B cell (primary cell): Measurements from ENCODE around the gene ADGRD1. TPM values are rescaled to one million over a fixed set of nuclear protein-coding genes. Genes with fewer than 3 reads are reported as not detected.

Source experiments
- ATAC-seq: fragments of 200-7000 bp; cut with Tn5 transposase; one replicate; pipeline ENCODE4 v1.10.0; 2021; ENCODE audit warnings: low read depth, mild to moderate bottlenecking, moderate number of reproducible peaks, moderate library complexity
- CTCF ChIA-PET: fragments of 350-600 bp; sonication (Branson Sonifier 250); formaldehyde crosslinking; loops from one replicate; lab custom pipeline; 2021; ENCODE audit warnings: antibody characterized with exemption, inconsistent platforms; lab: Charles Lee
- POLR2A ChIA-PET: fragments of 350-600 bp; sonication (Branson Sonifier 250); formaldehyde crosslinking; loops from one replicate; lab custom pipeline; 2021; ENCODE audit warnings: antibody characterized with exemption; lab: Charles Lee
- DNase-seq: peaks from one replicate; pipeline ENCODE4 v3.0.0; 2013
- H2AFZ ChIP-seq: 2 replicates; pipeline ENCODE4 v1.6.1; 2012; ENCODE audit warnings: mild to moderate bottlenecking, low read depth, low read length; ENCODE audit not compliant: insufficient read depth, poor library complexity, severe bottlenecking
- H3K27ac ChIP-seq, 2 donors: 1 replicate in 1 of 2; 2 replicates in 1 of 2; pipeline ENCODE4 v1.5.1; 2012 to 2013; ENCODE audit warnings: low read length in 2 of 2, mild to moderate bottlenecking in 2 of 2, moderate library complexity in 1 of 2
- H3K27me3 ChIP-seq, 4 experiments: fragments of 200-600 bp in 1 of 4; sonication (generic) in 1 of 4; replicated peaks in 1 of 4; 1 replicate in 2 of 4; 2 replicates in 2 of 4; pipeline versions ENCODE4 v1.6.1 to v1.7.0; 2013 to 2016; ENCODE audit warnings: low read length in 3 of 4, mild to moderate bottlenecking in 2 of 4, mixed read lengths in 1 of 4, moderate library complexity in 1 of 4; ENCODE audit not compliant: insufficient read depth in 4 of 4, control insufficient read depth in 3 of 4; ENCODE audit errors: control extremely low read depth in 1 of 4
- H3K36me3 ChIP-seq, 2 experiments: replicated peaks in 1 of 2; 1 replicate in 1 of 2; 2 replicates in 1 of 2; pipeline versions ENCODE4 v1.6.1 to v1.7.1; 2013; ENCODE audit warnings: low read length in 1 of 2; ENCODE audit not compliant: insufficient read depth in 2 of 2, control insufficient read depth in 1 of 2; ENCODE audit errors: control extremely low read depth in 1 of 2, extremely low read depth in 1 of 2
- H3K4me1 ChIP-seq, 2 donors: fragments of 200-600 bp in 1 of 2; sonication (generic) in 1 of 2; 1 replicate in 1 of 2; 2 replicates in 1 of 2; pipeline versions ENCODE4 v1.5.1 to v1.6.1; 2013 to 2017; ENCODE audit warnings: low read length in 2 of 2; ENCODE audit not compliant: control insufficient read depth in 2 of 2, insufficient read depth in 2 of 2
- H3K4me2 ChIP-seq: replicated peaks from 2 replicates; pipeline ENCODE3; 2012; ENCODE audit warnings: mild to moderate bottlenecking, low read depth, low read length; ENCODE audit not compliant: poor library complexity, severe bottlenecking
- H3K4me3 ChIP-seq, 5 experiments: fragments of 200-600 bp in 1 of 5; sonication (generic) in 1 of 5; 1 replicate in 3 of 5; 2 replicates in 2 of 5; pipeline versions ENCODE4 v1.5.1 to v1.7.0; 2011 to 2016; ENCODE audit warnings: low read length in 4 of 5, mild to moderate bottlenecking in 4 of 5, low read depth in 2 of 5, control low read depth in 1 of 5, moderate library complexity in 1 of 5; ENCODE audit not compliant: insufficient read depth in 1 of 5; ENCODE audit errors: control extremely low read depth in 1 of 5, extremely low read depth in 1 of 5
- H3K79me2 ChIP-seq: fragments of 200-600 bp; sonication (generic); one replicate; pipeline ENCODE4 v1.6.0; 2016; ENCODE audit warnings: low read length; ENCODE audit not compliant: control insufficient read depth, insufficient read depth
- H3K9ac ChIP-seq: fragments of 200-600 bp; sonication (generic); 2 replicates; pipeline ENCODE4 v1.6.1; 2017; ENCODE audit warnings: mild to moderate bottlenecking, low read length, moderate library complexity
- H3K9me3 ChIP-seq, 3 donors: one replicate each; pipeline versions ENCODE4 v1.6.1 to v1.7.1; 2013; ENCODE audit warnings: low read length in 2 of 3; ENCODE audit not compliant: control insufficient read depth in 2 of 3, insufficient read depth in 1 of 3; ENCODE audit errors: control extremely low read depth in 1 of 3
- H4K20me1 ChIP-seq: 2 replicates; pipeline ENCODE4 v1.6.0; 2012; ENCODE audit warnings: mild to moderate bottlenecking, low read length; ENCODE audit not compliant: insufficient read depth, control insufficient read depth, poor library complexity, severe bottlenecking
- H3K27ac Mint-ChIP-seq: one replicate; pipeline ENCODE4 v1.8.0; 2021; ENCODE audit warnings: mixed read lengths
- H3K27me3 Mint-ChIP-seq: one replicate; pipeline ENCODE4 v1.8.0; 2021; ENCODE audit warnings: mixed read lengths
- H3K4me1 Mint-ChIP-seq: one replicate; pipeline ENCODE4 v1.8.0; 2021; ENCODE audit warnings: mixed read lengths
- H3K4me3 Mint-ChIP-seq: one replicate; pipeline ENCODE4 v1.8.0; 2021; ENCODE audit warnings: mixed read lengths
- H3K9me3 Mint-ChIP-seq: one replicate; pipeline ENCODE4 v1.8.0; 2022; ENCODE audit warnings: mixed read lengths; ENCODE audit not compliant: insufficient read depth
- CTCF ChIP-seq: fragments of 200-600 bp; IDR thresholded peaks from one replicate; pipeline ENCODE4 v1.8.0; 2022; ENCODE audit warnings: antibody characterized with exemption, mild to moderate bottlenecking
- EZH2 ChIP-seq: IDR thresholded peaks from 2 replicates; pipeline ENCODE4 v1.6.1; 2012; ENCODE audit warnings: borderline replicate concordance, low read depth, mild to moderate bottlenecking, moderate library complexity, low read length; ENCODE audit not compliant: insufficient read depth, poor library complexity, severe bottlenecking
- WGBS: methylation state at CpG from one replicate; pipeline ENCODE4 v1.1.5; 2013; ENCODE audit warnings: missing lambda C conversion rate; ENCODE audit not compliant: insufficient coverage; 5-methylcytosine and 5-hydroxymethylcytosine counted together
- intact Hi-C: fragments of 100-400 bp; cut with micrococcal nuclease; formaldehyde crosslinking; loops from one replicate; pipeline ENCODE4 v1.10.0; 2022
- polyA plus RNA-seq: library from polyadenylated mRNA; depleted of rRNA; stranded (reverse); fragments of >200 nt; gene quantifications from 2 replicates; pipeline ENCODE4 v1.2.3, GENCODE V29; 2012
- total RNA-seq, 2 donors: library from RNA; stranded (reverse); fragments of 120-200 nt in 1 of 2; gene quantifications; 1 replicate in 1 of 2; 2 replicates in 1 of 2; pipeline versions ENCODE4 v1.2.3 to v1.2.4, GENCODE V29; 2013 to 2022

The ADGRD1 gene
- total and polyA plus RNA-seq, 2 donors (not counting 1 experiment from before 2014, with no cell fraction given), result 1.1 to 2.2 TPM

GRCh38 chr12:130949806-130950205 lies 3.9 kb upstream of the ADGRD1 start:
- Mint-ChIP-seq H3K4me1 (peaks cover 10% of the 10 kb centered on the region), H3K9me3 (peaks cover 8% of the 10 kb centered on the region), H3K4me3 (no peak overlapping the region), H3K27ac (no peak overlapping the region), H3K27me3 (peaks cover 30% of the 10 kb centered on the region)
- WGBS, result 94% methylated on average over 10 of the region's 11 CpGs
- H2AFZ ChIP-seq, result no peak overlapping the region
- H3K4me1 ChIP-seq, result peaks cover 13% of the 10 kb centered on the region in 2 donors
- DNase-seq (no peak), ATAC-seq (no peak)
- peaks cover 5 to 10% (median 6%) of the 10 kb centered on the region in 3 donors for H3K9me3 ChIP-seq
- TF ChIP-seq CTCF (no peak), EZH2 (no peak)
- H3K27ac ChIP-seq, result no peak overlapping the region
- no peaks in the 10 kb centered on the region for H4K20me1 ChIP-seq
- intact Hi-C loops, result no loop called here
- ChIA-PET CTCF (no interaction called here), POLR2A (interaction anchor here (0.6 kb wide), 1 partner anchor 20 kb away, joined by 3 read pairs; no protein-coding TSS in a partner anchor)
- H3K9ac ChIP-seq, result no peak overlapping the region
- no peak overlapping the region for H3K4me2 ChIP-seq
- no peaks in the 10 kb centered on the region for H3K79me2 ChIP-seq
- H3K4me3 ChIP-seq, result no peak overlapping the region
- H3K27me3 ChIP-seq, result peaks cover 0 to 22% (median 2%) of the 10 kb centered on the region in 4 experiments
- H3K36me3 ChIP-seq, result no peaks in the 10 kb centered on the region

GRCh38 chr12:130951636-130952035 lies 2.1 kb upstream of the ADGRD1 start:
- no peak for TF ChIP-seq CTCF
- Mint-ChIP-seq H3K9me3 (no peaks in the 10 kb centered on the region), H3K27ac (no peak overlapping the region), H3K4me3 (no peak overlapping the region), H3K4me1 (peaks cover 10% of the 10 kb centered on the region), H3K27me3 (peaks cover 20% of the 10 kb centered on the region)
- WGBS, result 90% methylated on average over 13 of the region's 13 CpGs
- H3K36me3 ChIP-seq, result no peaks in the 10 kb centered on the region
- H3K4me1 ChIP-seq, result peaks cover 13 to 17% of the 10 kb centered on the region in 2 donors
- H3K27ac ChIP-seq, result no peak overlapping the region
- no peak overlapping the region for H3K9ac ChIP-seq
- H3K27me3 ChIP-seq, result peaks cover 0 to 26% (median 2%) of the 10 kb centered on the region in 4 experiments
- H2AFZ ChIP-seq, result no peak overlapping the region
- no peak overlapping the region for H3K4me3 ChIP-seq
- intact Hi-C loops, result no loop called here
- H4K20me1 ChIP-seq, result no peaks in the 10 kb centered on the region
- peaks cover 0 to 6% (median 0%) of the 10 kb centered on the region in 3 donors for H3K9me3 ChIP-seq
- ChIA-PET CTCF (no interaction called here), POLR2A (no interaction called here)
- no peaks in the 10 kb centered on the region for H3K79me2 ChIP-seq
- DNase-seq (no peak), ATAC-seq (no peak)
- H3K4me2 ChIP-seq, result no peak overlapping the region
